WTC11 (cell line): ENCODE data around the gene OTOP1. TPM values are rescaled to one million over a fixed set of nuclear protein-coding genes. Genes with fewer than 3 reads are reported as not detected.

ENCODE experiments used
- ATAC-seq: fragments of 200-7000 bp; cut with Tn5 transposase; 2 replicates; pipeline ENCODE4 v1.10.0; 2021; ENCODE audit warnings: mild to moderate bottlenecking, moderate library complexity
- CTCF ChIA-PET: fragments of 300-600 bp; sonication (Branson Sonifier 250); formaldehyde crosslinking; loops from one replicate; lab custom pipeline; 2021; ENCODE audit warnings: antibody characterized with exemption; lab: Charles Lee
- POLR2A ChIA-PET: fragments of 350-600 bp; sonication (Branson Sonifier 250); formaldehyde crosslinking; loops from one replicate; lab custom pipeline; 2021; ENCODE audit warnings: antibody characterized with exemption; lab: Charles Lee
- DNase-seq: peaks from one replicate; pipeline ENCODE4 v3.0.0; 2021; ENCODE audit warnings: low spot score
- H3K27ac Mint-ChIP-seq: 2 replicates; pipeline ENCODE4 v1.8.0; 2021; ENCODE audit warnings: mixed read lengths
- H3K27me3 Mint-ChIP-seq: 2 replicates; pipeline ENCODE4 v1.8.0; 2021; ENCODE audit warnings: low read depth, mild to moderate bottlenecking, moderate library complexity, mixed read lengths
- H3K36me3 Mint-ChIP-seq: 2 replicates; pipeline ENCODE4 v1.8.0; 2021; ENCODE audit warnings: mixed read lengths
- H3K4me1 Mint-ChIP-seq: 2 replicates; pipeline ENCODE4 v1.8.0; 2022; ENCODE audit warnings: mixed read lengths
- H3K4me3 Mint-ChIP-seq: 2 replicates; pipeline ENCODE4 v1.8.0; 2021; ENCODE audit warnings: mild to moderate bottlenecking, moderate library complexity, mixed read lengths
- H3K9me3 Mint-ChIP-seq: 2 replicates; pipeline ENCODE4 v1.8.0; 2021; ENCODE audit warnings: mixed read lengths
- ATF3 ChIP-seq: sonication (generic); formaldehyde crosslinking; conservative IDR thresholded peaks from 2 replicates; pipeline ENCODE4 v1.8.1; 2022; ENCODE audit warnings: mild to moderate bottlenecking, missing genetic modification reagents
- CREB1 ChIP-seq: sonication (generic); formaldehyde crosslinking; IDR thresholded peaks from 2 replicates; pipeline ENCODE4 v1.8.0; 2023; ENCODE audit warnings: mild to moderate bottlenecking, missing genetic modification reagents
- ELF4 ChIP-seq: sonication (generic); formaldehyde crosslinking; IDR thresholded peaks from 2 replicates; pipeline ENCODE4 v1.8.1; 2022; ENCODE audit warnings: low read depth, mild to moderate bottlenecking, moderate library complexity, missing genetic modification reagents
- EMX1 ChIP-seq: fragments of 250-450 bp; sonication (Bioruptor Pico); IDR thresholded peaks from 2 replicates; pipeline ENCODE4 v1.8.0; 2021; ENCODE audit warnings: mild to moderate bottlenecking
- FOXK1 ChIP-seq: sonication (generic); formaldehyde crosslinking; IDR thresholded peaks from 2 replicates; pipeline ENCODE4 v1.8.0; 2022; ENCODE audit warnings: mild to moderate bottlenecking, moderate library complexity, missing genetic modification reagents
- GRHL2 ChIP-seq: fragments of 250-450 bp; sonication (Bioruptor Pico); IDR thresholded peaks from 2 replicates; pipeline ENCODE4 v1.8.0; 2022; ENCODE audit warnings: mild to moderate bottlenecking, moderate library complexity; ENCODE audit not compliant: insufficient replicate concordance, severe bottlenecking
- IRF2 ChIP-seq: sonication (generic); formaldehyde crosslinking; IDR thresholded peaks from 2 replicates; pipeline ENCODE4 v1.8.0; 2022; ENCODE audit warnings: low read depth, missing genetic modification reagents, borderline replicate concordance
- JUN ChIP-seq: sonication (generic); formaldehyde crosslinking; IDR thresholded peaks from 2 replicates; pipeline ENCODE4 v1.8.0; 2023; ENCODE audit warnings: mild to moderate bottlenecking, missing genetic modification reagents
- NFATC4 ChIP-seq: fragments of 250-450 bp; sonication (Bioruptor Pico); IDR thresholded peaks from 2 replicates; pipeline ENCODE4 v1.9.0; 2021; ENCODE audit warnings: mild to moderate bottlenecking
- NFYB ChIP-seq: sonication (generic); formaldehyde crosslinking; conservative IDR thresholded peaks from 2 replicates; pipeline ENCODE4 v1.8.0; 2022; ENCODE audit warnings: low read depth, missing genetic modification reagents
- NR2C2 ChIP-seq: sonication (generic); formaldehyde crosslinking; IDR thresholded peaks from 2 replicates; pipeline ENCODE4 v1.8.0; 2022; ENCODE audit warnings: mild to moderate bottlenecking, missing genetic modification reagents
- NR3C1 ChIP-seq: sonication (generic); formaldehyde crosslinking; conservative IDR thresholded peaks from 2 replicates; pipeline ENCODE4 v1.8.1; 2023; ENCODE audit warnings: low read depth, mild to moderate bottlenecking, missing genetic modification reagents
- SMAD3 ChIP-seq: sonication (generic); formaldehyde crosslinking; IDR thresholded peaks from 2 replicates; pipeline ENCODE4 v1.8.0; 2022; ENCODE audit warnings: missing genetic modification reagents, mild to moderate bottlenecking, borderline replicate concordance
- TP53 ChIP-seq: sonication (generic); formaldehyde crosslinking; IDR thresholded peaks from 2 replicates; pipeline ENCODE4 v1.8.1; 2023; ENCODE audit warnings: mild to moderate bottlenecking, missing genetic modification reagents
- ZNF219 ChIP-seq: sonication (generic); formaldehyde crosslinking; IDR thresholded peaks from 2 replicates; pipeline ENCODE4 v1.8.0; 2023; ENCODE audit warnings: missing genetic modification reagents, mild to moderate bottlenecking, borderline replicate concordance
- ZNF232 ChIP-seq: sonication (generic); formaldehyde crosslinking; IDR thresholded peaks from 2 replicates; pipeline ENCODE4 v1.8.0; 2022; ENCODE audit warnings: mild to moderate bottlenecking, missing genetic modification reagents
- ZNF281 ChIP-seq: sonication (generic); formaldehyde crosslinking; IDR thresholded peaks from 2 replicates; pipeline ENCODE4 v1.8.0; 2023; ENCODE audit warnings: mild to moderate bottlenecking, missing genetic modification reagents
- ZNF532 ChIP-seq: fragments of 250-450 bp; sonication (Bioruptor Pico); IDR thresholded peaks from 2 replicates; pipeline ENCODE4 v1.9.0; 2021; ENCODE audit warnings: mild to moderate bottlenecking, borderline replicate concordance
- ZSCAN18 ChIP-seq: fragments of 250-450 bp; sonication (Bioruptor Pico); IDR thresholded peaks from 2 replicates; pipeline ENCODE4 v2.1.2; 2022; ENCODE audit warnings: mild to moderate bottlenecking, moderate library complexity
- total RNA-seq: library from RNA; stranded (reverse); gene quantifications from 3 replicates; pipeline ENCODE4 v1.2.3, GENCODE V29; 2021
- TF ChIP-seq, protein P1 (sequence below): sonication (generic); formaldehyde crosslinking; IDR thresholded peaks from 2 replicates; pipeline ENCODE4 v1.8.1; 2022; ENCODE audit warnings: low read depth, missing genetic modification reagents, borderline replicate concordance
- TF ChIP-seq, protein P2 (sequence below): sonication (generic); formaldehyde crosslinking; IDR thresholded peaks from 2 replicates; pipeline ENCODE4 v1.8.1; 2023; ENCODE audit warnings: mild to moderate bottlenecking, missing genetic modification reagents, moderate library complexity
- TF ChIP-seq, protein P3 (sequence below): sonication (generic); formaldehyde crosslinking; IDR thresholded peaks from 2 replicates; pipeline ENCODE4 v1.8.1; 2022; ENCODE audit warnings: mild to moderate bottlenecking, moderate library complexity, missing genetic modification reagents

Gene OTOP1
- total RNA-seq, 1 experiment from 2014 or later: not detected

DNA sequence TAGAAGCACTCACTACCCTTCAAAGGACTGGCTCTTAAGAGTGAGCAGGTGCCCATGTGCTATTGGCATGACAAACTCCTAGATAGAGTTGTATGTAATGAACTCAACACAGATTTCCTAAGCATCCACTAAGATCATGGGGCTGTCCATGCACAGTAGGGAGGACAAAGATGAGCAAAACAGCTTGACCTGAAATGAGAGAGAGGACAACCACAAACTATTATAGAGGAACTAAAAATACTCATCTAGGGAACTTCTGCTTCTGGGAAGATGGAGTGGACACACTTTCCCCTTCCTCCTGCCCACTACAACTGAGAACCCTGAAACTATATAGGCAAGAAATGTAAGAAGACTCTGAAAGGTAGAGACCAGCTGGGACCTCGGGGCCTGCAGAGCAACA is 42.0 kb upstream of the OTOP1 start:
- Mint-ChIP-seq H3K4me3 (no peak overlapping the region), H3K4me1 (no peaks in the 10 kb centered on the region), H3K27me3 (no peaks in the 10 kb centered on the region; the same call in 1 of the 2 replicates), H3K36me3 (peaks cover 40% of the 10 kb centered on the region)
- CTCF ChIA-PET: no interaction called here
- POLR2A ChIA-PET: no interaction called here
- ATAC-seq: no peak
- TF ChIP-seq NFYB (no peak), SMAD3 (CRISPR knock-in tag) (no peak), GRHL2 (CRISPR knock-in tag) (no peak), FOXK1 (CRISPR knock-in tag) (no peak), NR3C1 (CRISPR knock-in tag) (no peak), EMX1 (CRISPR knock-in tag) (no peak), ZNF532 (no peak)
- TF ChIP-seq, protein P1, sequence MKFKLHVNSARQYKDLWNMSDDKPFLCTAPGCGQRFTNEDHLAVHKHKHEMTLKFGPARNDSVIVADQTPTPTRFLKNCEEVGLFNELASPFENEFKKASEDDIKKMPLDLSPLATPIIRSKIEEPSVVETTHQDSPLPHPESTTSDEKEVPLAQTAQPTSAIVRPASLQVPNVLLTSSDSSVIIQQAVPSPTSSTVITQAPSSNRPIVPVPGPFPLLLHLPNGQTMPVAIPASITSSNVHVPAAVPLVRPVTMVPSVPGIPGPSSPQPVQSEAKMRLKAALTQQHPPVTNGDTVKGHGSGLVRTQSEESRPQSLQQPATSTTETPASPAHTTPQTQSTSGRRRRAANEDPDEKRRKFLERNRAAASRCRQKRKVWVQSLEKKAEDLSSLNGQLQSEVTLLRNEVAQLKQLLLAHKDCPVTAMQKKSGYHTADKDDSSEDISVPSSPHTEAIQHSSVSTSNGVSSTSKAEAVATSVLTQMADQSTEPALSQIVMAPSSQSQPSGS (CRISPR knock-in tag): no peak
- TF ChIP-seq, all 79 proteins: peak for 0
- no peak for DNase-seq
- Mint-ChIP-seq H3K9me3 (peaks cover 5% of the 10 kb centered on the region; the same call in 1 of the 2 replicates), H3K27ac (no peak overlapping the region)

- CTCF ChIA-PET: no interaction called here
- no peak for ATAC-seq
- peaks cover 36% of the 10 kb centered on the region for H3K36me3 Mint-ChIP-seq
Observed at GRCh38 chr4:4267981-4268380, 41.3 kb upstream of the OTOP1 start.

More at GRCh38 chr4:4267981-4268380, 41.3 kb upstream of the OTOP1 start:
- Mint-ChIP-seq H3K4me3 (no peak overlapping the region), H3K27ac (no peak overlapping the region), H3K27me3 (no peaks in the 10 kb centered on the region; the same call in 1 of the 2 replicates), H3K4me1 (no peaks in the 10 kb centered on the region), H3K9me3 (peaks cover 5% of the 10 kb centered on the region; the same call in 1 of the 2 replicates)
- DNase-seq: no peak
- POLR2A ChIA-PET: no interaction called here
- no peak for TF ChIP-seq ELF4 (CRISPR knock-in tag)
- no peak for TF ChIP-seq ZSCAN18 (CRISPR knock-in tag)
- no peak for TF ChIP-seq NR2C2 (CRISPR knock-in tag)
- TF ChIP-seq, protein P1 (CRISPR knock-in tag): no peak
- no peak for TF ChIP-seq ATF3 (CRISPR knock-in tag)
- TF ChIP-seq NFATC4 (CRISPR knock-in tag): no peak
- TF ChIP-seq IRF2 (CRISPR knock-in tag): no peak
- no peak for TF ChIP-seq ZNF232
- no peak for TF ChIP-seq JUN (CRISPR knock-in tag)
- TF ChIP-seq, protein P2, sequence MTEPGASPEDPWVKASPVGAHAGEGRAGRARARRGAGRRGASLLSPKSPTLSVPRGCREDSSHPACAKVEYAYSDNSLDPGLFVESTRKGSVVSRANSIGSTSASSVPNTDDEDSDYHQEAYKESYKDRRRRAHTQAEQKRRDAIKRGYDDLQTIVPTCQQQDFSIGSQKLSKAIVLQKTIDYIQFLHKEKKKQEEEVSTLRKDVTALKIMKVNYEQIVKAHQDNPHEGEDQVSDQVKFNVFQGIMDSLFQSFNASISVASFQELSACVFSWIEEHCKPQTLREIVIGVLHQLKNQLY (CRISPR knock-in tag): no peak
- TF ChIP-seq ZNF281 (CRISPR knock-in tag): no peak
- no peak for TF ChIP-seq CREB1 (CRISPR knock-in tag)
- no peak for TF ChIP-seq TP53
- no peak for TF ChIP-seq ZNF219 (CRISPR knock-in tag)
- TF ChIP-seq NFYB: no peak
- TF ChIP-seq, protein P3, sequence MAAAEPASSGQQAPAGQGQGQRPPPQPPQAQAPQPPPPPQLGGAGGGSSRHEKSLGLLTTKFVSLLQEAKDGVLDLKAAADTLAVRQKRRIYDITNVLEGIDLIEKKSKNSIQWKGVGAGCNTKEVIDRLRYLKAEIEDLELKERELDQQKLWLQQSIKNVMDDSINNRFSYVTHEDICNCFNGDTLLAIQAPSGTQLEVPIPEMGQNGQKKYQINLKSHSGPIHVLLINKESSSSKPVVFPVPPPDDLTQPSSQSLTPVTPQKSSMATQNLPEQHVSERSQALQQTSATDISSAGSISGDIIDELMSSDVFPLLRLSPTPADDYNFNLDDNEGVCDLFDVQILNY (CRISPR knock-in tag): no peak
